GM19043 (cell line): ENCODE measurements around the gene FGFR4.

Experiments
- ATAC-seq: cut with Tn5 transposase; IDR thresholded peaks from one replicate; pipeline ENCODE4 v1.9.1; 2021; ENCODE audit warnings: low read depth; ENCODE audit not compliant: unreplicated experiment

Gene FGFR4

DNA sequence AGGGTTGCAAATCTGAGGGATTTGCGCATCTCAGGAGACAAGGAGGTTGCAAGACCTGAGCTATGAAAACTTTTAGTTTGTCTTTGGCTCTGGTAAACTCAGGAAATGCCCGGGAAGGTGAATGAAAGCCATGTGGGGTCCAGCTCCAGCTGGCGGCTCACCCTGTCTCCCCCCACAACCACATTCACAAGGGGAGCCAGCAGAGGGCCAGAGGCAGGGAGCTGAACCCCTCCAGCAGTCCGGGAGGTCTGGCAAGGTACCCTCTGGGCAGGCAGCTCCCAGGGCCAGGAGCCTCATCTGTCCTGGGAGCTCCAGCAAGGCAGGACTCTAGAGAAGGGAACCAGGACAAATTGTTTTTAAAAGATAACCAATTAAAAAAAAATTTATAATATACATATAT is 2.5 kb upstream of the FGFR4 start:
- ATAC-seq = no peak

DNA sequence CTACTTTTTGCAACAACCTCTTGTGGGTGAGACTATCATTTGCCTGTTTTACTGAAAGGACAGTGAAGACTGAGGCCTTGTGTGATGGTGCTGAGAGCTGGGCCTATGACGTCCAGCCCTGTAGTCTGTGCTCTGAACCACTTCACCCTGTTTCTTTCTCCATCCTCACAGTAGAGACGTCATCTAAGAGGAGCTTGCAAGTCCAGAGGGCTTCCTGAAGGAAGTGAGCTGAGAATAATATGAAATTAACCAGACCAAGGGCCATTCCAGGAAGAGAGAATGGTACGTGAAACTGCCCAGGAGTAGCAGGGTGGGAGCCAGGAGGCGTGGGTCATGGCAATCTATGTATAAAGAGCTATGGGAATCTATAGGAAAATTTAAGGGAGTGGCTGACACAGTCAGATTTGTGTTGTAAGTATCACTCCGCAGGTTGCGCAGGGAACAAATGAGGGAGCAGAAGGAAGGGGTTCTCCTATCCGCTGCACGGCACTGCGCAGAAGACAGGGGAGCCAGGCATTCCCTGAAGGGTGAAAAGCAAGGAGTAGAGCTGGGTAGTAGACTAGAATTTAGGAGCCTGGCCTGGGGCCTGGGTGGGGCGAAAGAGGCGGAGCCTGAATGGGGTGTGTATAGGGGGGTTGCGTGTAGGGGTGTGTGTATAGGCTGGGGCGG is 596 bp upstream of the FGFR4 start:
- no peak for ATAC-seq

- ATAC-seq = no peak
These were observed 787 bp downstream of the FGFR4 start for GRCh38 chr5:177087398-177088005.

- ATAC-seq = no peak
These were observed 2.4 kb downstream of the FGFR4 start for GRCh38 chr5:177089127-177089526.

DNA sequence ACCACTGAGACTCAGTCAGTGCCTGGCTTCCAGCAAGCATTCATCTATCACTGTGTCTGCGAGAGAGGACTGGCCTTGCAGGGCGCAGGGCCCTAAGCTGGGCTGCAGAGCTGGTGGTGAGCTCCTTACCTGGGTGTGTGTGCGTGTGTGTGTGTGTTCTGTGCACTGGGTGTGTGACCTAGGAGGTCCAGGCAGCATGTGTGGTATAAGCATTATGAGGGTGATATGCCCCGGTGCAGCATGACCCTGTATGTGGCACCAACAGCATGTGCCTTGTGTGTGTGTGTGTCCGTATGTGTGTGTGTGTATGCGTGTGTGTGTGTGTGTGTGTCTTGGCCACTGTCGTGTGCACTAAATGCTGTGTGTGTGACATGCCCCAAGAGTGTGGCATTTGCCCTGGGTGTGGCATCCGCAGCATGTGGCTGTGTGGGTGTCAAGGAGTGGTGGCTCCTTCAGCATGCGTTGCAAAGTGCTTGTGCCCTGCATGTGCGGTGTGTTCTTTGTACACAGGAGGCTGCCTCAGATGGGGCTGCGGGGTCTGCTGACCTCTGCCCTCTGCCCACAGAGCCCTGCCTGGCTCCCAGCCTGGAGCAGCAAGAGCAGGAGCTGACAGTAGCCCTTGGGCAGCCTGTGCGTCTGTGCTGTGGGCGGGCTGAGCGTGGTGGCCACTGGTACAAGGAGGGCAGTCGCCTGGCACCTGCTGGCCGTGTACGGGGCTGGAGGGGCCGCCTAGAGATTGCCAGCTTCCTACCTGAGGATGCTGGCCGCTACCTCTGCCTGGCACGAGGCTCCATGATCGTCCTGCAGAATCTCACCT is 3.3 kb downstream of the FGFR4 start:
- no peak for ATAC-seq

DNA sequence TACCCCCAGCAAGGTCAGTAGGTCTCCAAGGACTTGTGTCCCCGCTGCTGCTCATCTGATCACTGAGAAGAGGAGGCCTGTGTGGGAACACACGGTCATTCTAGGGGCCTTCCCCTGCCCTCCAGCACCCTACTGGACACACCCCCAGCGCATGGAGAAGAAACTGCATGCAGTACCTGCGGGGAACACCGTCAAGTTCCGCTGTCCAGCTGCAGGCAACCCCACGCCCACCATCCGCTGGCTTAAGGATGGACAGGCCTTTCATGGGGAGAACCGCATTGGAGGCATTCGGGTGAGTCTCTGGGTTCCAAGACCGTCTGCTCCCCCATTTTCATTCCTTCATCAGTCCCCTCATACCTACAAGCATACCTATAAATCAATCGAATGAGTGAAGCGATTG is 4.1 kb downstream of the FGFR4 start:
- ATAC-seq = no peak

- ATAC-seq = no peak
These were observed 4.5 kb downstream of the FGFR4 start for GRCh38 chr5:177091232-177091631.

GRCh38 chr5:177092178-177093081 is 5.7 kb downstream of the FGFR4 start:
- no peak for ATAC-seq

DNA sequence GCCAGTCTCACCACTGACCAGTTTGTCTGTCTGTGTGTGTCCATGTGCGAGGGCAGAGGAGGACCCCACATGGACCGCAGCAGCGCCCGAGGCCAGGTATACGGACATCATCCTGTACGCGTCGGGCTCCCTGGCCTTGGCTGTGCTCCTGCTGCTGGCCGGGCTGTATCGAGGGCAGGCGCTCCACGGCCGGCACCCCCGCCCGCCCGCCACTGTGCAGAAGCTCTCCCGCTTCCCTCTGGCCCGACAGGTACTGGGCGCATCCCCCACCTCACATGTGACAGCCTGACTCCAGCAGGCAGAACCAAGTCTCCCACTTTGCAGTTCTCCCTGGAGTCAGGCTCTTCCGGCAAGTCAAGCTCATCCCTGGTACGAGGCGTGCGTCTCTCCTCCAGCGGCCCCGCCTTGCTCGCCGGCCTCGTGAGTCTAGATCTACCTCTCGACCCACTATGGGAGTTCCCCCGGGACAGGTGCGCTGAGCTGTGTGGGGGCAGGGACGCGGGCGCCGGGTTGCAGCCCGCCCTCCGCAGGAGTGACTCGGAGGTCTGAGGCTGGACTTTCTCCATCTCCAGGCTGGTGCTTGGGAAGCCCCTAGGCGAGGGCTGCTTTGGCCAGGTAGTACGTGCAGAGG is 6.5 kb downstream of the FGFR4 start:
- no peak for ATAC-seq

GRCh38 chr5:177093803-177094202 is 7.1 kb downstream of the FGFR4 start:
- ATAC-seq = no peak

GRCh38 chr5:177094224-177095087 is 7.7 kb downstream of the FGFR4 start:
- no peak for ATAC-seq

GRCh38 chr5:177095088-177095669 is 8.5 kb downstream of the FGFR4 start:
- ATAC-seq = no peak

DNA sequence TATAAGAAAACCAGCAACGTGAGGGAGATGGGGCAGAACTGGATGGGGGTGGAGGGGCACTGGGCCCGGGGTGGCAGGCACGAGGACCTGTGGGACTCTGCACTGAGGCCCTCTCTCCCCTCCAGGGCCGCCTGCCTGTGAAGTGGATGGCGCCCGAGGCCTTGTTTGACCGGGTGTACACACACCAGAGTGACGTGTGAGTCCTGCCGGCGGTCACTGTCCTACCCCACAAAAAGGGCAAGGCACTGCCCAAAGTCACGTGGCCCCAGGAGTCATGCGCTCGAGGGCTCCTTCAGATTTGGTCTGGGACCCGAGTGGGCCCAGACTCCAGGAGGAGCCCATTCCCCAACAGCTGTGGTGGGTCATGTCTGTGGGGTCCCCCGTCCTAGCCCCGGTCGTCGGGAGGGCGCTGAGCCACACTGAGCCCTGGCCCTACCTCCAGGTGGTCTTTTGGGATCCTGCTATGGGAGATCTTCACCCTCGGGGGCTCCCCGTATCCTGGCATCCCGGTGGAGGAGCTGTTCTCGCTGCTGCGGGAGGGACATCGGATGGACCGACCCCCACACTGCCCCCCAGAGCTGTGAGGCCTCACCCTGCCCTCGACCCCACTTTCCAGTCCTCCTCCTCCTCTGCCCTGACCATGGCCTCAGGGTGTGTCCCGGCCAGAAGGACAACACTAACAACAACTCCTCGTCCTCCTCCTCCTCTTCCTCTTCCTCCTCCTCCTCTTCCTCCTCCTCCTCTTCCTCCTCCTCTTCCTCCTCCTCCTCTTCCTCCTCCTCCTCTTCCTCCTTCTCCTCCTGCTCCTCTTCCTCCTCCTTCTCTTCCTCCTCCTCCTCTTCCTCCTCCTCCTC is 9.7 kb downstream of the FGFR4 start:
- no peak for ATAC-seq

DNA sequence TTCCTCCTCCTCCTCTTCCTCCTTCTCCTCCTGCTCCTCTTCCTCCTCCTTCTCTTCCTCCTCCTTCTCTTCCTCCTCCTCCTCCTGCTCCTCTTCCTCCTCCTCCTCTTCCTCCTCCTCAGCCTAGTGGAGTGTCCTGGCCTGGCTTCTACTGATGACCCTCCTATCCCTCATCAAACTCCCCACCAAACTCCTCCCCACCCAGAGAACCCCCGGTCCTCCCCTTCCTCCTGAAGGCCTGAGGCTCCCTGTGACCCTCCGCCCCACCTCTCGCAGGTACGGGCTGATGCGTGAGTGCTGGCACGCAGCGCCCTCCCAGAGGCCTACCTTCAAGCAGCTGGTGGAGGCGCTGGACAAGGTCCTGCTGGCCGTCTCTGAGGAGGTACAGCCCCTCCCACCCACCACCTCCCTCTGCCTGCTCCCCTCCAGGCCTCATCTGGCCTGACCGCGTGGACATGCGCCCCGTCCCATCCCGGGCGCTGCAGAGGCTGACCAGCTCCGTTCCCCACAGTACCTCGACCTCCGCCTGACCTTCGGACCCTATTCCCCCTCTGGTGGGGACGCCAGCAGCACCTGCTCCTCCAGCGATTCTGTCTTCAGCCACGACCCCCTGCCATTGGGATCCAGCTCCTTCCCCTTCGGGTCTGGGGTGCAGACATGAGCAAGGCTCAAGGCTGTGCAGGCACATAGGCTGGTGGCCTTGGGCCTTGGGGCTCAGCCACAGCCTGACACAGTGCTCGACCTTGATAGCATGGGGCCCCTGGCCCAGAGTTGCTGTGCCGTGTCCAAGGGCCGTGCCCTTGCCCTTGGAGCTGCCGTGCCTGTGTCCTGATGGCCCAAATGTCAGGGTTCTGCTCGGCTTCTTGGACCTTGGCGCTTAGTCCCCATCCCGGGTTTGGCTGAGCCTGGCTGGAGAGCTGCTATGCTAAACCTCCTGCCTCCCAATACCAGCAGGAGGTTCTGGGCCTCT is 10.6 kb downstream of the FGFR4 start:
- no peak for ATAC-seq

GRCh38 chr5:177098120-177098469 is 11.4 kb downstream of the FGFR4 start:
- ATAC-seq = no peak

DNA sequence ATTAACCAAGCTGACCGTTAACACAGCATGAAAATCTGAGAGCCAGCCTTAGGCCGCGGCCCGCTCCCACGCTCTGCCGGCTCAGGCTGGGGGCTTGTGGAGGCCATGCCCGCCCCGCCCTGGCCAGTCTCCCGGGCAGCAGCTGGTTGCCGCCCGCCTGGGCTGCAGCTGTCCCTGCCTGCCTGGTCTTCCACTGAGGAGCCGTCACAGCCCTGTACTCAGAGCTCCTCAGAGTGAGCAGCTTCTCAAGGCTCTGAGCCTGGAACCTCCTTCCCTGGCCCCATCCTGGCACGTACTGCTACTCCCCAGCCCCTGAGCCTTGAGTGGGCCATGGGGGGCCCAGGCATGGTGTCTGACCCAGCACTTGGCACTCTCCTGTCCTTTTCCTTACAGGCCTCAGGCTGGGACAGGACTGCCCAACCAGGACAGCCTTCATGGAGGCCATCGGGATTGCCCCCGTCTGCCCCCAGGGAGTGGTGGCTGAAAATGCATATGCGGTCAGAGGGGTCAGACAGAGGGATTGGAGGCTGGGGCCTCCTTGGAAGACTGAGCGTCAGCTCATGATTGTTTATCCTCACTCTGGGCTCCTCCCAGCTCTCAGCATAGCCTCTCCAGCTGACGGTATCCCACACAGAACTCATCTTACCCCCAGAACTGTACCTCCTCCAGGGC is 11.9 kb downstream of the FGFR4 start:
- no peak for ATAC-seq
